Measurements from ENCODE around the gene RNASE13. TPM values are rescaled to one million over a fixed set of nuclear protein-coding genes. Genes with fewer than 3 reads are reported as not detected.

Gene RNASE13
- polyA plus RNA-seq, 1 experiment, result not detected

GRCh38 chr14:21050597-21050996, 16.0 kb upstream of the RNASE13 start:
- Histone ChIP-seq H3K36me3 (ENCODE audit: control insufficient read depth, insufficient read depth, low read length) (no peaks in the 10 kb centered on the region), H3K27me3 (ENCODE audit: control insufficient read depth, insufficient read depth, low read length) (no peaks in the 10 kb centered on the region), H3K4me3 (ENCODE audit: low read depth, low read length) (no peak overlapping the region)
- ChIA-PET POLR2A (no interaction called here), CTCF (interaction anchor here (0.7 to 1.9 kb wide), 3 partner anchors 10 to 18 kb away, joined by 3 to 5 read pairs (median 5); no protein-coding TSS in a partner anchor)
- no peak for TF ChIP-seq CTCF (IDR thresholded peaks at IDR 0.05; ENCODE audit: insufficient read depth, low read depth, low read length)
- DNase-seq (ENCODE audit: low read depth), result no peak

GRCh38 chr14:21049271-21049673, 14.7 kb upstream of the RNASE13 start:
- TF ChIP-seq CTCF (IDR thresholded peaks at IDR 0.05; ENCODE audit: insufficient read depth, low read depth, low read length), result no peak
- H3K4me3 ChIP-seq (ENCODE audit: low read depth, low read length), result no peak overlapping the region
- no peak for DNase-seq (ENCODE audit: low read depth)
- peaks cover 2% of the 10 kb centered on the region; the same call in 1 of the 2 replicates for H3K27me3 ChIP-seq (ENCODE audit: control insufficient read depth, insufficient read depth, low read length)
- no peaks in the 10 kb centered on the region for H3K36me3 ChIP-seq (ENCODE audit: control insufficient read depth, insufficient read depth, low read length)
- POLR2A ChIA-PET, result no interaction called here
- CTCF ChIA-PET, result interaction anchor here (0.9 to 3.6 kb wide), 7 partner anchors 8 to 55 kb away, joined by 3 to 22 read pairs (median 4); no protein-coding TSS in a partner anchor

GRCh38 chr14:21048638-21049037, 14.0 kb upstream of the RNASE13 start:
- ChIA-PET POLR2A (no interaction called here), CTCF (interaction anchor here (1.0 to 3.6 kb wide), 7 partner anchors 13 to 55 kb away, joined by 3 to 22 read pairs (median 20); no protein-coding TSS in a partner anchor)
- no peak for TF ChIP-seq CTCF (IDR thresholded peaks at IDR 0.05; ENCODE audit: insufficient read depth, low read depth, low read length)

GRCh38 chr14:21047378-21047781, 12.8 kb upstream of the RNASE13 start:
- CTCF ChIA-PET, result interaction anchor here (0.9 to 3.6 kb wide), 13 partner anchors 9 to 77 kb away, joined by 3 to 22 read pairs (median 4); no protein-coding TSS in a partner anchor
- no peak for DNase-seq (ENCODE audit: low read depth)
- Histone ChIP-seq H3K4me3 (ENCODE audit: low read depth, low read length) (no peak overlapping the region), H3K27me3 (ENCODE audit: control insufficient read depth, insufficient read depth, low read length) (peaks cover 3% of the 10 kb centered on the region; the same call in 1 of the 2 replicates), H3K36me3 (ENCODE audit: control insufficient read depth, insufficient read depth, low read length) (no peaks in the 10 kb centered on the region)
- POLR2A ChIA-PET, result interaction anchor here (0.9 kb wide), 1 partner anchor 16 kb away, joined by 3 read pairs; no protein-coding TSS in a partner anchor
- no peak for TF ChIP-seq CTCF (IDR thresholded peaks at IDR 0.05; ENCODE audit: insufficient read depth, low read depth, low read length)

More at GRCh38 chr14:21048638-21049037, 14.0 kb upstream of the RNASE13 start:
- no peak for DNase-seq (ENCODE audit: low read depth)
- Histone ChIP-seq H3K36me3 (ENCODE audit: control insufficient read depth, insufficient read depth, low read length) (no peaks in the 10 kb centered on the region), H3K27me3 (ENCODE audit: control insufficient read depth, insufficient read depth, low read length) (peaks cover 2% of the 10 kb centered on the region; the same call in 1 of the 2 replicates), H3K4me3 (ENCODE audit: low read depth, low read length) (no peak overlapping the region)

- CTCF ChIA-PET, result interaction anchor here (0.8 to 6.9 kb wide), 10 partner anchors 9 to 222 kb away, joined by 3 to 202 read pairs (median 3); partner anchors contain the start of gene ARHGEF40
- POLR2A ChIA-PET, result no interaction called here
- no peaks in the 10 kb centered on the region for H3K36me3 ChIP-seq (ENCODE audit: control insufficient read depth, insufficient read depth, low read length)
- H3K27me3 ChIP-seq (ENCODE audit: control insufficient read depth, insufficient read depth, low read length), result peaks cover 3% of the 10 kb centered on the region; the same call in 1 of the 2 replicates
- no peak for DNase-seq (ENCODE audit: low read depth)
- H3K4me3 ChIP-seq (ENCODE audit: low read depth, low read length), result no peak overlapping the region
- no peak for TF ChIP-seq CTCF (IDR thresholded peaks at IDR 0.05; ENCODE audit: insufficient read depth, low read depth, low read length)
These were observed 9.5 kb upstream of the RNASE13 start for GRCh38 chr14:21043974-21044618.
